HPDE6-E6E7 (cell line): ENCODE data around the gene ABLIM2.

Experiments used
- DNase-seq: peaks from one replicate; pipeline ENCODE4 v3.0.0; 2011; ENCODE audit warnings: missing footprints; ENCODE audit errors: extremely low spot score

Gene ABLIM2

DNA sequence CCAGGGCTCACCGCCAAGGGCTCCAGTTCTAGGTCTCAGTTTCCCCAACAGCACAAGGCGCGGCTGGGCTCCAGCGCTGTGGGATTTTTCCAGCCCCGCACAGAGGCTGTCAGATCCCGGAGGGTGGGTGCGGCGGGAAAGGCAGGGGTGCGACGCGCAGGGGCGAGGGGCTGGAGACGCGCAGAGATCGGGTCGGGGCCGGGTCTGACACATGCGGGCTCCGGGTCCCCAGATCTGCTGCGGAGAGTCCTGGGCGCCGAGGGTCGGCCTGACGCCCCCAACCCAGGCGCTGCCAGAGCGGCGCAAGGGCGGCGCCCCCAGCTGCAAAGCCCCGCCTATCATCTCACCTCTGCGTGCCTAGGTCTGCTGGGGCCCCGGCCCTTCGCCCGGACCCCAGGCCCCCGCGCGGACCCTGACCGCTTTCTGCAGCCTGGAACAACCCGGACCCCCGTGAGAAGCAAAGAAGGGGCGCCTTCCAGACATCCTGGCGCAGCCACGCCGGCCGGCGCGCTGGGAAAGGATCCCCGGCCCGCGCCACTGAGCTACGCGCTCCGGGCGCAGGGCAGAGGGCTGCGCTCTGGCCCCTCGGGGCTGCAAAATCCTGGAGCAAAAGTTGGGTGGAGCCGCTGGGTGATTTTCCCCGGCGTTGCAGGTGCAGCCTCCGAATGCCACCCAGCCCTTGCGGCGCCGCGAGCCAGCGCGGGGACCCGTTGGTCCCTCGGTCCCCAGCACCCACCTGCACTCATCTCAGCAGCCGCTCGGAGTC, 486 bp downstream of the ABLIM2 start:
- DNase-seq: no peak

- no peak for DNase-seq
Observed at GRCh38 chr4:8157496-8157895, 1.1 kb downstream of the ABLIM2 start.

- no peak for DNase-seq
Observed at GRCh38 chr4:8156617-8157016, 2.0 kb downstream of the ABLIM2 start.

DNA sequence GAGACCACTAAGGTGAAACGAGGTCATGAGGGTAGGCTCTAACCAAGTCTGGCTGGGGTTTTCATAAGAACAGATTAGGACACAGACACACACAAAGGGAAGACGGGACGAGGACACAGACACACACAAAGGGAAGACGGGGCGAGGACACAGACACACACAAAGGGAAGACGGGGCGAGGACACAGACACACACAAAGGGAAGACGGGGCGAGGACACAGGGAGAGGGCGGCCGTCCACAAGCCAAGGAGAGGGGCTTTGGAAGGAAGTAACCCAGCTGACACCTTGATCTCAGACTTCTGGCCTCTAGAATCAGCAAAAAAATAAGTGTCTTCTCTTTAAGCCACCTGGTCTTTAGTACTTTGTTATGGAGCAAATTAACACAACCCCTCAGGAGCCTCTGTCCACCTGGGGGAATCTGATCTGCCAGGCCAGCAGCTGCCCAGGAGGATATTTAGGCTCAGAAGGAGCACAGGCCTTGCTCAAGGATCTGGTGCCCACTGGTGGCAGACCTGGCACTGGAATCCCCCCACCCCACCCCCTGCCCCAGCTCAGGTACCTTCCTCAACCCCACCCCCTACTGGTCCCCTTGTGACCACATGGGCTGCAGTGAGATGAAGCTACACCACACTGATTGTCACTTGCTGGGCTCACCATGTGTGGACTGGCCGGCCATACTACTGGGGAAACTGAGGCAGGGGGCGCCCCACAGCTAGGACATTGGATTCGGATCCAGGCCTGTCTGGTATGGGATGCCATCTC, 2.8 kb downstream of the ABLIM2 start:
- DNase-seq: no peak

GRCh38 chr4:8155048-8155447, 3.6 kb downstream of the ABLIM2 start:
- DNase-seq: no peak

DNA sequence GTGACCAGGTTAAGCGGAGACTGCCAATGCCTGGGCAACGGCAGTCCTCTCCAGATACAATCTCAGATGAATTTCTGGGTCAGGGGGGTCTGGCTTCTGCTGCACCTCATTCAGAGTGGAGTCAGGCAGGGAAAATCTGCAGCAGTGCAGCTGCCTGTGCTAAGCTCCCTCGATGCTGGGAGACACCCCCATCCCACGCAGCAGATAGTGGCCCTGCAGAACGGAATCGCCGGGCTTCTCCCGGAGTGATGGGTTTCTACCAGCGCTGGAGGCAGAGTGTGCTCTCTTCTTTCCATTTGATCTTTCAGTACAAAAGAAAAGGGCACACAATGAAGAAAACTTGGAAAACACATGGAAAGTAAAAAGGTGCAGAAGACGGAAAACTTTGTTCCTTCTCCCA, 5.2 kb downstream of the ABLIM2 start:
- no peak for DNase-seq

GRCh38 chr4:8152865-8153257, 5.8 kb downstream of the ABLIM2 start:
- no peak for DNase-seq

GRCh38 chr4:8152090-8152864, 6.3 kb downstream of the ABLIM2 start:
- DNase-seq: no peak

DNA sequence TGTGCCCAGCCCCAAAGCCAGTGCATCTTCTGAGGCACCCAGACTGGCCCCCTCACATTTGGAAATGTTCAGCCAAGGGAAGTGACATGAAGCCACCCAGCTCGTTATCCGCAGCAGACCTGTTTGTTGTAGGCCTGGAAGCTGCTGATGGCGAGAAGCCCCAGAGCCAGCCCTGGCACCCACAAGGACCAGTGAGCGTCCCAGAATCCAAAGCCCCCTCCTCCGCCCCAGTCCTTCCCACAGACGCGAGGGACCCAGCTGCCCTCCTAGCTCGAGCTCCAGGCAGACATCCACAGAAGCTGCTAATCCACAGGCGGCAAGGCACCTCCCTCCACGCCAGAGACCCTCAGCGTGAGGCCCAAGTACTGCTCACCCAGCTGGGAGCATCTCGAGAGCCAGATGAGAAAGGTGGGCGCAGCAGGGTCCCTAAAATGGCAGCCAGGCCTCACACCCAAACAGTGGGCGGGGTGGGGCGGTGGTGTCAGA, 7.4 kb downstream of the ABLIM2 start:
- DNase-seq: no peak

GRCh38 chr4:8150152-8151090, 8.2 kb downstream of the ABLIM2 start:
- no peak for DNase-seq

GRCh38 chr4:8149664-8150063, 8.9 kb downstream of the ABLIM2 start:
- no peak for DNase-seq

DNA sequence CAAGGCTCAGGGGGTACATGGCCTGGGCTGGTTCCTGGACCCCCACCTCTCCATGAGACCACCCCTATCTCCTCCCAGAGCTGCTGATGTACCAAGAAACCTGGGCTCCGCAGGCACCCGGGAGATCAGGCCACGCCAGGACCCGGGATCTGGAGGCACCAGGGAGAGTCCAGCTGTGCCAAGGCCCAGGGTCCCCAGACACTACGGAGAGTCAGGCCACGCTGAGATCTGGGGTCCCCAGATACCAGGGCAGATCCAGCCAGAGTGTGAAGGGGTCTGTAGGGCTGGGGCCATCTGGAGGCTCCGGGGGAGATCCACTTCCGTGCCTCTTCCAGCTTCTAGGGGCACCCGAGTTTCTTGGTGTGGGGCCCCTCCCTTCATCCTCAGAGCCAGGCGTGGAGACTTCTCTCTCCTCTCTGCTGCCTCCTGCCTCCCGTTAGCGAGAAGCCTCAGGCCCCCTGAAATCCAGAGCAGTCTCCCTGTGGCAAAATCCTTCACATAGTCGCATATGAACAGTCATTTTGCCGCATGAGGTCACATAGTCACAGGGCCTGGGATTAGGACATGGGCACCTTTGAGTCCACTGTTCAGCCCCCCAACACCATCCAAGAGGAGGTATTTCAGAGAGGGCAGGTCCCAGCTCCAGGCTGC, 9.7 kb downstream of the ABLIM2 start:
- DNase-seq: no peak

GRCh38 chr4:8148159-8148558, 10.5 kb downstream of the ABLIM2 start:
- no peak for DNase-seq

DNA sequence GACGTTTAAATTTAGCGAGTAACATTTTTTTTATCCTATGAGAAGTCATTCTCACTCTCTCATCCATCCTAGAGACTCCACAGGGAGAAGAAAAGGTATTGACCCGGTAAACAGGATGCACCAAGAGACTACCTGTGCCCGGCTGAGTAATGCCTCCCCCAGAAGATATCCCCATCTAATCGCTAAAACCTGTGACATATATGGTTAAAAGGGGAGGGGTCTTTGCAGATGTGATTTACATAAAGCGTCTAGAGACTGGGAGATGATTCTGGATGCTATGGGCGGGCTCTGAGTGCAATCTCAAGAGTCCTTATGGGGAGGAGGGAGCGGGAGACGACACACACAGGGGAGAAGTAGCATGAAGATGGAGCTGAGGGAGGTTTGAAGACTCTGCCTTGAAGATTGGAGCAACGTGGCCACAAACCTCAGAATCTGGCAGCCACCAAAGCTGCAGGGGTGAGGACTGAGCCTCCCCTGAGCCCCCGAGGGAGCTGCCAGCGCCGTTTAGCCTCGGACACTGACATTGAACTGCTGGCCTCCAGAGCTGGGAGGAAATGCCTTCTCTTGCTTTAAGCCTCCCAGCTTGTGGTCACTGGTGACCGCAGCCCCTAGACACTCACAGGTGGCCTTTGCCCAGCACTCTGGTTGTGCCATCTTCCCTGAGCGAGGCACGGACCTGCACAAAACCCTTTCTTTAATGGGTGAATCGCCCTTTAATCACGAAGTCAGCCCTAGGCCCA, 11.2 kb downstream of the ABLIM2 start:
- DNase-seq: no peak

GRCh38 chr4:8146157-8146556, 12.5 kb downstream of the ABLIM2 start:
- no peak for DNase-seq

DNA sequence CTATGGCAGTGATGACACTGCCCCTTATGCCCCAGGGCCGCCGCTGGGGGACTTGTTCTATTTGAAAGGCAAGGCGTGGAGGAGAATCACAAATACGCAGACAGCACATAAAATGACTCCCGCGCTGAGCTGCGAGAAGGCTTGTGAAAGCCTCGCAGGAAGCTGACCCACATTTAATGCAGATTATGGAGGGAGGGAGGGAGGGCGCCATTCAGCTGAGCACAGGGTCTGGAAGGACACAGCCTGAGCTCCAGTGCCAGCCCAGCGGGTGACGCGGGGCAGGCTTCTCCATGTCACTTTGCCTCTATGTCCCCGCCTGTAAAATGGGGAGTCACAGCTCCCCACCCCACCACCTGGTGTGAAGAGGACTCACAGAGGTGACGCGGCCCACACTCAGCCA, 14.3 kb downstream of the ABLIM2 start:
- DNase-seq: no peak

- DNase-seq: no peak
Observed at GRCh38 chr4:8143392-8144140, 15.0 kb downstream of the ABLIM2 start.

DNA sequence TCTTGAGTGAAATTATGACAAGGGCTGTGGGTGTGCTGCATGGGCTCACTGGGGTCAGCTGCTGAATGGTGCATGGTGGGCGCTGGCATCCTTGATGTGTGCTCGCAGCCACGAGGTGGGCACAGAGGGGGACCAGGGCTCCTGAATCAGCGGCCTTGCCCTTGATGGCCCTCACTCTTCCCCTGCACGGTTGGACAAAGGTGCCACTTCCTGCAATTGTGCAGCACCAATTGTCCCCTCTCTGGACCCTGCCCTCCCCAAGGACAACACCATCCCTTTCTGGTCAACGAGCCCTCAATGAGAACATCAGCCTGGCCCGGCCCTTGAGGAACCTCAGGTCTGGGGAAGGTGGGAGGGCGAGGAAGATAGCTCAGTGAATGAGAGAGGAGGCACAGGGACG, 16.1 kb downstream of the ABLIM2 start:
- DNase-seq: no peak

DNA sequence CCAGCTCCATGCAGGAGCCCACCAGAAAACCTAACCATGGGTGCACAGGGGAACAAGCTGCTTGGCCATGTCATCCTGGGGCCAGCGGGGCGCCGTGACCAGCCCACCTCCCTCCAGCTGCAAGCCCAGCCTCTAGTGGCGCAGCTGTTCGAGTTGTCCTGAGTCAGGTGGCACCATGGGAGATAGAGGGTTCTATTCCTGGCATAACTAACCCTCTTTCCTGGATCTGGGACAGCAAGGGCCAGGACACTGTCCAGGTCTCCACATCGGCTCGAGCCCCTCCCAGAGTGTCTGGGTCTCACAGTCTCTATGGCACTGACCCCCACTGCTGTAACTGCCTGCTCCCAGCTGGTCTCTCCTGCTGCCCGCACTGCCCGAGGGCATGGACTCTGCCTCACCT, 16.7 kb downstream of the ABLIM2 start:
- DNase-seq: no peak
